K562 (cell line): ENCODE measurements around the gene SLIT1. TPM values are rescaled to one million over a fixed set of nuclear protein-coding genes. Genes with fewer than 3 reads are reported as not detected.

Experiments used
- GTF2E2 ChIP-seq: fragments of 200-800 bp; sonication (Bioruptor generic); IDR thresholded peaks from 2 replicates; pipeline ENCODE4 v1.6.1; 2016; ENCODE audit warnings: missing genetic modification characterization, missing compliant biosample characterization
- POLR2H ChIP-seq: IDR thresholded peaks from 2 replicates; pipeline ENCODE4 v1.6.1; 2016; ENCODE audit warnings: missing genetic modification characterization, low read depth, mild to moderate bottlenecking, control low read depth, missing compliant biosample characterization, moderate library complexity
- SMAD2 ChIP-seq: fragments of 150-350 bp; IDR thresholded peaks from 2 replicates; pipeline ENCODE4 v1.6.1; 2014; ENCODE audit warnings: low read depth, mild to moderate bottlenecking, low read length
- TAF7 ChIP-seq: fragments of 450-650 bp; IDR thresholded peaks from 2 replicates; pipeline ENCODE4 v1.6.1; 2016; ENCODE audit warnings: missing genetic modification characterization, missing compliant biosample characterization
- ZBTB1 ChIP-seq: sonication (generic); formaldehyde crosslinking; IDR thresholded peaks from 2 replicates; pipeline ENCODE4 v1.8.1; 2023; ENCODE audit warnings: missing genetic modification reagents, low read depth, mild to moderate bottlenecking, borderline replicate concordance
- ZNF175 ChIP-seq: fragments of 200-800 bp; sonication (Bioruptor generic); IDR thresholded peaks from 2 replicates; pipeline ENCODE4 v1.6.1; 2016; ENCODE audit warnings: low read depth, mild to moderate bottlenecking, missing genetic modification characterization, missing compliant biosample characterization
- ZNF431 ChIP-seq: sonication (generic); formaldehyde crosslinking; IDR thresholded peaks from 2 replicates; pipeline ENCODE4 v1.8.0; 2022; ENCODE audit warnings: mild to moderate bottlenecking, missing genetic modification reagents
- polyA plus RNA-seq, 8 experiments: library from polyadenylated mRNA; depleted of rRNA in 4 of 8; stranded (reverse) in 5 of 8; unstranded in 3 of 8; fragments of >200 nt; fragmentation: Nextera tagmentation in 2 of 8; fragmentation: Illumina TruSeq in 1 of 8; extraction: Ambion mirVana in 2 of 8; extraction: Trizol in 1 of 8; gene quantifications; 2 replicates each; pipeline versions ENCODE4 v1.2.1 to v1.2.3, GENCODE V29; 2011 to 2014; ENCODE audit warnings: inconsistent platforms in 1 of 8, missing spikeins in 1 of 8
- total RNA-seq, 7 experiments: library from RNA; depleted of rRNA in 6 of 7; stranded (reverse); fragments of >200 nt in 6 of 7; fragmentation: Illumina TruSeq in 2 of 7; extraction: Trizol in 2 of 7; gene quantifications; 2 replicates each; pipeline versions ENCODE4 v1.2.1 to v1.2.3, GENCODE V29; 2011 to 2021; ENCODE audit warnings: low replicate concordance in 1 of 7
- TF ChIP-seq, protein P1 (sequence below): sonication (generic); formaldehyde crosslinking; IDR thresholded peaks from 2 replicates; pipeline ENCODE4 v1.8.0; 2023; ENCODE audit warnings: mild to moderate bottlenecking, missing genetic modification reagents
- TF ChIP-seq, protein P2 (sequence below): fragments of 250-450 bp; sonication (Bioruptor Pico); IDR thresholded peaks from 2 replicates; pipeline ENCODE4 v1.5.0; 2021; ENCODE audit warnings: mild to moderate bottlenecking, moderate library complexity
- TF ChIP-seq, protein P3 (sequence below): fragments of 250-450 bp; sonication (Bioruptor Pico); IDR thresholded peaks from 2 replicates; pipeline ENCODE4 v1.8.0; 2021; ENCODE audit warnings: mild to moderate bottlenecking, moderate library complexity
- TF ChIP-seq, protein P4 (sequence below): fragments of 450-650 bp; IDR thresholded peaks from 2 replicates; pipeline ENCODE4 v1.6.1; 2017; ENCODE audit warnings: antibody characterized with exemption
- TF ChIP-seq, protein P5 (sequence below): fragments of 250-450 bp; sonication (Bioruptor Pico); IDR thresholded peaks from 2 replicates; pipeline ENCODE4 v1.8.0; 2022; ENCODE audit warnings: moderate library complexity, mild to moderate bottlenecking, inconsistent platforms

The SLIT1 gene
- total and polyA plus RNA-seq, 9 of the 15 experiments (the other 6 are each of a cell fraction or from before 2014, with no cell fraction given) = 0.01 to 0.11 (median 0.04) TPM; not detected in 3

DNA sequence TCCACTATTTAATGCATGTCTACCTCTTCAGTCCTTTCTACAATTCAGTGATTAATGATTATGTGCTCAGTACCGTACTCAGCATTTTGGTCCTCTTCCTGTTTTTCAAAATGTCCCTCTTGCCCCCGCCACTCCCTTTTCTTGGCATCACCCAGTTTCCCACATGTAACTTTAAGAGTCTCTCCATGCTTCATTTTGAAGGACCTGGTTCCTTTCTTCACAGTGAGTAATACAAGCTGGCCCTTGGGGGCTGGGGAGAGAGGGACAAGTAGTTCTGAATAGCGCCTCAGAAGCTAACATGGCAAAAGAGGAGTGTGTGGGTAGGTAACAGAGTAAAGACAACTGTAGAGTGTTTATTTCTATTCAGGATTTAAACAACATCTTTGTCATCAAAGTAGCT, 34.6 kb upstream of the SLIT1 start (continued):
- TF ChIP-seq, protein P1, sequence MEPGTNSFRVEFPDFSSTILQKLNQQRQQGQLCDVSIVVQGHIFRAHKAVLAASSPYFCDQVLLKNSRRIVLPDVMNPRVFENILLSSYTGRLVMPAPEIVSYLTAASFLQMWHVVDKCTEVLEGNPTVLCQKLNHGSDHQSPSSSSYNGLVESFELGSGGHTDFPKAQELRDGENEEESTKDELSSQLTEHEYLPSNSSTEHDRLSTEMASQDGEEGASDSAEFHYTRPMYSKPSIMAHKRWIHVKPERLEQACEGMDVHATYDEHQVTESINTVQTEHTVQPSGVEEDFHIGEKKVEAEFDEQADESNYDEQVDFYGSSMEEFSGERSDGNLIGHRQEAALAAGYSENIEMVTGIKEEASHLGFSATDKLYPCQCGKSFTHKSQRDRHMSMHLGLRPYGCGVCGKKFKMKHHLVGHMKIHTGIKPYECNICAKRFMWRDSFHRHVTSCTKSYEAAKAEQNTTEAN (CRISPR knock-in tag) = no peak
- no peak for TF ChIP-seq ZNF431 (CRISPR knock-in tag)
- no peak for TF ChIP-seq GTF2E2 (tag)
- TF ChIP-seq, protein P2, sequence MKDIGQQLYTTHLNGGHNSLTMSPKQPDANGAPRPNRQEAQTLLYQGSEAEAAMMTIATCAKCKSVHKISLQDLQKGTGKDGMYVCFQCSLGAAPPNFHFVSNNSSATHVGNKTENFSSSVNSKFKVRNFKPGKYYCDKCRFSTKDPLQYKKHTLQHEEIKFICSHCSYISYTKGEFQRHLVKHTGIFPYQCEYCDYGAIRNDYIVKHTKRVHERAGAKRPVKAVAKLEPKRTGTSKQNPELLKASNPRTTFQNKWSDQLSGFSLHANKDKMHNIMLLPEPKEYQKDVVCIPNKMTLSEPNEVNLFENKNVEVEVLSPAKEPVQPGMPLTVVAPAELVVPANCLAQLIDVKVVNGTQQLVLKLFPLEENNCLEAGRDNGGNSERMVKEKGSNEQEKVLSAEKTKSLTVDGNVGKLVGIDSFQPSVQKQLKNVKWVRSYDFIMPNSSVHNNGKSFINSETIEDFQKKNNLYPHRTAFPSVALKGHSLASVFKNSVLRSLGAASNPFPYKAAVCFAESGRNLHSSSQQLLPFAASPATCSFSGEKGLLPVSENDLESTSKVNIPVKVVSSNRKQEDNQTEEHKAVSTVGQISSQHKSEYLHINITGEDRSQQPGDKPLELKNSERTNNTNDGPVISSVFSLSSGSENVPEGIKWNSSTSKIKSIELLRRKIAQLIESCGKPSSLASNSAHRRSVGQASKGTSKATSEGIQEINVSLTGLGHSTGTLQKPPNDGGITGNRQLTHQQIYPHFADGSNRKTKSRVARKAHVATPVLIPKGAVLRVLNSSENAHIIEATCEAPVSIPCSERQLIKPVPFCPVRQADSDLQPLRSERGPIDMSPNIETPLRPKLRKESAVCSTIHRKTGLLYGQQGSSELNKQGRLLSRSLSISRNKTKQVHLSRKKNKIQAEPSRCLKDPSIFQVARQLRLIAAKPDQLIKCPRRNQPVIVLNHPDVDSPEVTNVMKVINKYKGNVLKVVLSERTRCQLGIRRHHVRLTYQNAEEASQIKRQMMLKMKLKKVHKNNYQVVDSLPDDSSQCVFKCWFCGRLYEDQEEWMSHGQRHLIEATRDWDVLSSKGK (CRISPR knock-in tag) = no peak
- TF ChIP-seq SMAD2 = no peak
- TF ChIP-seq, protein P3, sequence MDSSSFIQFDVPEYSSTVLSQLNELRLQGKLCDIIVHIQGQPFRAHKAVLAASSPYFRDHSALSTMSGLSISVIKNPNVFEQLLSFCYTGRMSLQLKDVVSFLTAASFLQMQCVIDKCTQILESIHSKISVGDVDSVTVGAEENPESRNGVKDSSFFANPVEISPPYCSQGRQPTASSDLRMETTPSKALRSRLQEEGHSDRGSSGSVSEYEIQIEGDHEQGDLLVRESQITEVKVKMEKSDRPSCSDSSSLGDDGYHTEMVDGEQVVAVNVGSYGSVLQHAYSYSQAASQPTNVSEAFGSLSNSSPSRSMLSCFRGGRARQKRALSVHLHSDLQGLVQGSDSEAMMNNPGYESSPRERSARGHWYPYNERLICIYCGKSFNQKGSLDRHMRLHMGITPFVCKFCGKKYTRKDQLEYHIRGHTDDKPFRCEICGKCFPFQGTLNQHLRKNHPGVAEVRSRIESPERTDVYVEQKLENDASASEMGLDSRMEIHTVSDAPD (CRISPR knock-in tag) = no peak
- no peak for TF ChIP-seq ZNF175 (CRISPR knock-in tag)
- TF ChIP-seq, protein P4, sequence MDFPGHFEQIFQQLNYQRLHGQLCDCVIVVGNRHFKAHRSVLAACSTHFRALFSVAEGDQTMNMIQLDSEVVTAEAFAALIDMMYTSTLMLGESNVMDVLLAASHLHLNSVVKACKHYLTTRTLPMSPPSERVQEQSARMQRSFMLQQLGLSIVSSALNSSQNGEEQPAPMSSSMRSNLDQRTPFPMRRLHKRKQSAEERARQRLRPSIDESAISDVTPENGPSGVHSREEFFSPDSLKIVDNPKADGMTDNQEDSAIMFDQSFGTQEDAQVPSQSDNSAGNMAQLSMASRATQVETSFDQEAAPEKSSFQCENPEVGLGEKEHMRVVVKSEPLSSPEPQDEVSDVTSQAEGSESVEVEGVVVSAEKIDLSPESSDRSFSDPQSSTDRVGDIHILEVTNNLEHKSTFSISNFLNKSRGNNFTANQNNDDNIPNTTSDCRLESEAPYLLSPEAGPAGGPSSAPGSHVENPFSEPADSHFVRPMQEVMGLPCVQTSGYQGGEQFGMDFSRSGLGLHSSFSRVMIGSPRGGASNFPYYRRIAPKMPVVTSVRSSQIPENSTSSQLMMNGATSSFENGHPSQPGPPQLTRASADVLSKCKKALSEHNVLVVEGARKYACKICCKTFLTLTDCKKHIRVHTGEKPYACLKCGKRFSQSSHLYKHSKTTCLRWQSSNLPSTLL = no peak
- TF ChIP-seq POLR2H (tag) = no peak
- TF ChIP-seq, protein P5, sequence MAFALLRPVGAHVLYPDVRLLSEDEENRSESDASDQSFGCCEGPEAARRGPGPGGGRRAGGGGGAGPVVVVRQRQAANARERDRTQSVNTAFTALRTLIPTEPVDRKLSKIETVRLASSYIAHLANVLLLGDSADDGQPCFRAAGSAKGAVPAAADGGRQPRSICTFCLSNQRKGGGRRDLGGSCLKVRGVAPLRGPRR (CRISPR knock-in tag) = no peak
- no peak for TF ChIP-seq ZBTB1 (CRISPR knock-in tag)
- TF ChIP-seq TAF7 (tag) = no peak
- TF ChIP-seq, all 486 proteins: peak for 0
